Right cardiac atrium (tissue), 5 donors: Measurements from ENCODE around the gene NCLN. TPM values are rescaled to one million over a fixed set of nuclear protein-coding genes. Genes with fewer than 3 reads are reported as not detected.

Experiments
- ATAC-seq, 2 donors: fragments of 200-7000 bp; cut with Tn5 transposase; one replicate each; pipeline versions ENCODE4 v1.8.0 to v1.9.1; 2020; ENCODE audit warnings: moderate library complexity in 2 of 2, mild to moderate bottlenecking in 1 of 2
- DNase-seq, 3 donors: peaks; one replicate each; pipeline ENCODE4 v3.0.0-alpha.2; 2020
- H3K27ac ChIP-seq: one replicate; pipeline ENCODE4 v1.5.1; 2013; ENCODE audit warnings: mild to moderate bottlenecking, low read length, control low read depth, moderate library complexity
- H3K27me3 ChIP-seq: one replicate; pipeline ENCODE4 v1.6.1; 2013; ENCODE audit not compliant: control insufficient read depth, insufficient read depth
- H3K4me1 ChIP-seq: one replicate; pipeline ENCODE4 v1.6.1; 2013; ENCODE audit warnings: low read length; ENCODE audit not compliant: control insufficient read depth, insufficient read depth
- H3K4me3 ChIP-seq: one replicate; pipeline ENCODE4 v1.5.1; 2013; ENCODE audit warnings: low read length, control low read depth
- H3K9me3 ChIP-seq: one replicate; pipeline ENCODE4 v1.6.1; 2013; ENCODE audit warnings: low read length; ENCODE audit not compliant: control insufficient read depth
- WGBS: extraction: QIAGEN DNeasy Blood & Tissue Kit; methylation state at CpG from one replicate; pipeline ENCODE4 v1.1.7; 2013; 5-methylcytosine and 5-hydroxymethylcytosine counted together
- intact Hi-C, 4 donors: fragments of 100-400 bp; cut with DNase I; formaldehyde crosslinking; loops; one replicate each; pipeline versions ENCODE4 v1.11.0 to v1.14.0; 2022 to 2023
- polyA plus RNA-seq: library from polyadenylated mRNA; stranded (reverse); fragments of 200-250 nt; gene quantifications from one replicate; pipeline ENCODE4 v1.2.3, GENCODE V29; 2013
- total RNA-seq, 4 donors: library from RNA; stranded (reverse); fragmentation: NEBNext Ultra II Directional; extraction: Animal tissue kit (Norgen Biotek cat#: 25700); gene quantifications; one replicate each; pipeline ENCODE4 v1.2.1, GENCODE V29; 2021
- donor health status: healthy with polysubstance abuse.
- donor health status: DM: no; HTN: yes; CAD: no.
- donor health status: DM: no; HTN: no; CAD: no.
- donor health status: DM: no; HTN: yes; CAD: no; lungs with severe emphysema.
- donor health status: DM: yes; HTN: yes; CAD: no.

The NCLN gene
- total and polyA plus RNA-seq, 5 donors, result 20.3 to 36.6 (median 25.9) TPM

- Histone ChIP-seq H3K4me1 (no peaks in the 10 kb centered on the region), H3K27ac (peak overlapping the region; percentile 68), H3K27me3 (no peaks in the 10 kb centered on the region), H3K9me3 (no peaks in the 10 kb centered on the region), H3K4me3 (no peak overlapping the region)
- DNase-seq, result peak; percentile 78 to 87 (median 82)
- ATAC-seq, result peak; percentile 76 to 96
- intact Hi-C loops, result loop anchor here in 1 of 4 donors (10.0 kb wide), 1 partner anchor 200 kb away; no protein-coding TSS in a partner anchor
- 54% methylated on average over 21 of the region's 21 CpGs for WGBS
Measured at GRCh38 chr19:3154957-3155736, 30.6 kb upstream of the NCLN start.

DNA sequence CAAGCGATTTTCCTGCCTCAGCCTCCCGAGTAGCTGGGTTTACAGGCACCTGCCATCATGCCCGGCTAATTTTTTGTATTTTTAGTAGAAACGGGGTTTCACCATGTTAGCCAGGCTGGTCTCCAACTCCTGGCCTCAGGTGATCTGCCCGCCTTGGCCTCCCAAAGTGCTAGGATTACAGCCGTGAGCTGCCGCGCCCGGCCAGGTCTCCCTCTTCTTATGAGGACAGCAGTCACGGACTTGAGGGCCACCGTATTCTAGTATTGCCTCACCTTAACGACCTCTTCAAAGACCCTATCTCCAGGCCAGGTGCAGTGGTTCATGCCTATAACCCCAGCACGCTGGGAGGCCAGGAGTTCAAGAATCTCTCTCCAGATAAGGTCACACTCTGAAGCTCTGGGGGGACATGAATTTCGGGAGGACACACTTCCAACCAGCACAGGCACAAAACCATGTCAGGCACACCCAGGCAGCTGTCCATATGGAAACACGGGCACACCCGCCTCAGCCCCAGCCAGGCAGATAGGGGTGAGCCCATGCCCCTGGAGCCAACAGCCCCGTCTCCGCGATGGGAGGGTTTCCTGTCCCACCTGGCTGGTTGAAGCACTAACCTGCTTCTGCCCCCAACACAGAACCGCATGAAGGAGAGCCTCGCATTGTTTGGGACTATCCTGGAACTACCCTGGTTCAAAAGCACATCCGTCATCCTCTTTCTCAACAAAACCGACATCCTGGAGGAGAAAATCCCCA, 28.5 kb upstream of the NCLN start:
- Histone ChIP-seq H3K9me3 (no peaks in the 10 kb centered on the region), H3K4me1 (no peaks in the 10 kb centered on the region), H3K27me3 (no peaks in the 10 kb centered on the region), H3K4me3 (no peak overlapping the region), H3K27ac (no peak overlapping the region)
- intact Hi-C loops, result loop anchor here in 1 of 4 donors (10.0 kb wide), 1 partner anchor 202 kb away; no protein-coding TSS in a partner anchor
- no peak for DNase-seq
- ATAC-seq, result no peak
- WGBS, result 74% methylated on average over 23 of the region's 23 CpGs

- DNase-seq (no peak), ATAC-seq (no peak)
- H3K4me3 ChIP-seq, result no peak overlapping the region
- H3K4me1 ChIP-seq, result no peaks in the 10 kb centered on the region
- H3K27me3 ChIP-seq, result no peaks in the 10 kb centered on the region
- WGBS, result 76% methylated on average over 8 of the region's 8 CpGs
- intact Hi-C loops, result loop anchor here in 1 of 4 donors (10.0 kb wide), 1 partner anchor 205 kb away; no protein-coding TSS in a partner anchor
- H3K27ac ChIP-seq, result no peak overlapping the region
- H3K9me3 ChIP-seq, result no peaks in the 10 kb centered on the region
Measured at GRCh38 chr19:3159565-3159964, 26.2 kb upstream of the NCLN start.

- Histone ChIP-seq H3K4me1 (no peaks in the 10 kb centered on the region), H3K27ac (no peak overlapping the region), H3K9me3 (no peaks in the 10 kb centered on the region), H3K27me3 (no peaks in the 10 kb centered on the region), H3K4me3 (no peak overlapping the region)
- intact Hi-C loops, result loop anchor here (5.0 to 10.0 kb wide), 5 partner anchors 83 to 208 kb away; no protein-coding TSS in a partner anchor
- no peak for DNase-seq
- no peak for ATAC-seq
- 62% methylated on average over 3 of the region's 3 CpGs for WGBS
Measured at GRCh38 chr19:3160219-3160618, 25.5 kb upstream of the NCLN start.

GRCh38 chr19:3161453-3161852, 24.3 kb upstream of the NCLN start:
- 84% methylated on average over 4 of the region's 4 CpGs for WGBS
- Histone ChIP-seq H3K27me3 (no peaks in the 10 kb centered on the region), H3K9me3 (no peaks in the 10 kb centered on the region), H3K27ac (no peak overlapping the region), H3K4me1 (no peaks in the 10 kb centered on the region), H3K4me3 (no peak overlapping the region)
- intact Hi-C loops, result loop anchor here (5.0 to 10.0 kb wide), 5 partner anchors 84 to 209 kb away; no protein-coding TSS in a partner anchor
- ATAC-seq, result peak in 1 of 2 donors; percentile 27
- DNase-seq, result no peak

- Histone ChIP-seq H3K9me3 (no peaks in the 10 kb centered on the region), H3K4me1 (no peaks in the 10 kb centered on the region), H3K27me3 (no peaks in the 10 kb centered on the region), H3K27ac (no peak overlapping the region), H3K4me3 (no peak overlapping the region)
- DNase-seq (peak in 1 of 3 donors; percentile 42), ATAC-seq (peak in 1 of 2 donors; percentile 32)
- 64% methylated on average over 38 of the region's 38 CpGs for WGBS
- intact Hi-C loops, result loop anchor here (2.0 to 10.0 kb wide), 6 partner anchors 34 to 210 kb away; no protein-coding TSS in a partner anchor
Measured at GRCh38 chr19:3162418-3163229, 23.1 kb upstream of the NCLN start.

- Histone ChIP-seq H3K27ac (no peak overlapping the region), H3K4me3 (no peak overlapping the region), H3K27me3 (no peaks in the 10 kb centered on the region), H3K4me1 (no peaks in the 10 kb centered on the region), H3K9me3 (no peaks in the 10 kb centered on the region)
- intact Hi-C loops, result loop anchor here (2.0 to 10.0 kb wide), 6 partner anchors 35 to 211 kb away; no protein-coding TSS in a partner anchor
- WGBS, result 13% methylated on average over 27 of the region's 27 CpGs
- ATAC-seq (peak; percentile 83 to 89), DNase-seq (peak; percentile 65 to 84 (median 79))
Measured at GRCh38 chr19:3163230-3163886, 22.4 kb upstream of the NCLN start.

DNA sequence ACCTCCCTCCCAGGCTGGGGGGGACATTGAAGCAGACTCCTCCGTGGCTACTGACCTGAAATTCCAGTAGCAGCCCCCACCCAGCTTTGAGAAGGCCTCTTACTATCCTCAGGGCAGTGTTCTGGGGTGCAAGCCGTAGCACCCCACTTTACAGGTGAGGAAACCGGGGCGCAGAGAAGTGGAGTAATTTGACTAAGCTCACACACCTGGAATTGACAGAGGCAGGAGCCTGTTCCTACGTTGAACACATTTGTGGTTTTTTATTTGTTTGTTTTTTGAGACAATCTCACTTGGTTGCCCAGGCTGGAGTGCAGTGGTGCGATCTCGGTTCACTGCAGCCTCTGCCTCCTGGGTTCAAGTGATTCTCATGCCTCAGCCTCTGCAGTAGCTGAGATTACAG, 21.8 kb upstream of the NCLN start:
- H3K4me1 ChIP-seq, result no peaks in the 10 kb centered on the region
- ATAC-seq (no peak), DNase-seq (no peak)
- WGBS, result 64% methylated on average over 7 of the region's 7 CpGs
- no peaks in the 10 kb centered on the region for H3K27me3 ChIP-seq
- intact Hi-C loops, result loop anchor here (2.0 to 10.0 kb wide), 6 partner anchors 35 to 212 kb away; no protein-coding TSS in a partner anchor
- H3K9me3 ChIP-seq, result no peaks in the 10 kb centered on the region
- no peak overlapping the region for H3K27ac ChIP-seq
- no peak overlapping the region for H3K4me3 ChIP-seq

DNA sequence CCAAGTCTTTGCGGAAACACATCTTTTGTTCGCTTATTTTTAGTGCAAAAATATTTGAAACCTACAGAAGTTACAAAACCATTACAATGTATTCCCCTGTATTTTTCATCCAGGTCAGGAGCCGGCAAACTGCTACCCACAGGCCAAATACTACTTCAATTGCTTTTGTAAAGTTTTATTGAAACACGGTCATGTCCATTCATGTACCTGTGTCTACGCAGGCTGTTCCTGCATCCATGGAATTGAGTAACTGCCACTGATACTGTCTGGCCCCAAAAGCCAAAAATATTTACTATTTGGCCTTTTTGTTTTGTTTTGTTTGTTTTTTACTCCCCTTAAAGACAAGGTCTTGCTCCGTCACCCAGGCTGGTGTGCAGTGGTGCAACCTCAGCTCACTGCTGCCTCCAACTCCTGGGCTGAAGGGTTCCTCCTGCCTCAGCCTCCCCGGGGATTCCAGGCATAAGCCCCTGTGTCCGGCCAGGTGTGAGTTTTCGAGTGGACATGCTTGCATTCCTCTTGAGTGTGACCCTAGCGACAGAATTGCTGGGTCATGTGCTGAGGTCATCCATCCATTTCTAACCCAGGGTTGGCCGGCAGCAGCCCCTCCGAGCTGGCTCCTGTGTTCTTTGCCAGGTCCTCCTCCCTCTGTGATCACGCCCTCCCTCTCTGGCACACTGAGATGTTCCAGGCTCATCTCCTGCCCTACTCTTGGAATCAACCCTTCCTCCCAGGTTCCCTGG, 18.0 kb upstream of the NCLN start:
- H3K27ac ChIP-seq, result no peak overlapping the region
- ATAC-seq, result no peak
- intact Hi-C loops, result loop anchor here in 1 of 4 donors (10.0 kb wide), 1 partner anchor 93 kb away; no protein-coding TSS in a partner anchor
- 66% methylated on average over 13 of the region's 13 CpGs for WGBS
- no peak overlapping the region for H3K4me3 ChIP-seq
- H3K27me3 ChIP-seq, result no peaks in the 10 kb centered on the region
- H3K4me1 ChIP-seq, result no peaks in the 10 kb centered on the region
- DNase-seq, result no peak
- H3K9me3 ChIP-seq, result no peaks in the 10 kb centered on the region
